HG02588 (cell line): ENCODE data around the gene ZNF219.

Experiments
- ATAC-seq: cut with Tn5 transposase; IDR thresholded peaks from one replicate; pipeline ENCODE4 v1.9.1; 2021; ENCODE audit warnings: mild to moderate bottlenecking, moderate library complexity; ENCODE audit not compliant: unreplicated experiment

Gene ZNF219

DNA sequence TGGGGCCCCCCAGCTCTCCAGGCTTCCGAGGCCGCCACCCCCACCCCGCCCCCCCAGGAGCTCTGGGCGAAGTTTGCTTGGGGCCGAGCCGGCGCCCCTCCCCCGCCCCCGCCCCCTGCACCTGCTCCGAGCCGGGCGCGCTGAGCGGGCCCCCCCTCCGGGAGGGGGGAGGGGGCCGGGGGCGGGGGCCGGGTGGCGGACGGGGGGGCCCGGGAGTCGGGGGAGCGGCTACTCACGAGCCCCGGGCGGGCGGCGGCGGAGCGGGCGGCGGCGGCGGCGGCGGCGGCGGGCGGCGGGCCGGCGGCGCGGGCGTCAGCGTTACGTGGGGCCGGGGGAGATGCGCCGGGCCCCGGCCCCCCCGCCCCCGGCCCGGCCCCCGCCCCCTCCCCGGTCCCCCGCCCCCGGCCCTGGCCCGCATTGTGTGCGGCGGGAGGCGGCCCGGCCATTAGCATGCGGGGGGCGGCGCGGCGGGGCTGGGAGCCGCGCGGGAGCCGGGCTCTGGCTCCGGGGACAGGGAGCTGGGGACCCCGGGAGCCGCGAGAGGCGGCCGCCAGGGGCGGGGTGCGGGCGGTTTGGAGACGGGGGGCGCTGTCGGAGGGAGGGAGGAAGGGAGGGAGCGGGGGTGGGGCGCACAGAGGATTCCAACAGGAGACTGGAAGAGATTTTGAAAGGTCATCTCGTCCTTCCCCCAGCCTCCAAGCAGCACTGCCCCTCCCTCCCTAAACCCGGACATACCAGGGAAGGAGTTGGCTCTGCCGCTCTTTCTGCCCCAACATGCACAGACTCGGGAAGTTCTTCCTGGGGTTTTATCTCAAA, at the start of gene ZNF219:
TSS of gene ZNF219 (minus strand) at position 580 of the 816 bp plus-strand sequence. CDS start 5,064 bp downstream, outside the sequence.
- no peak for ATAC-seq

DNA sequence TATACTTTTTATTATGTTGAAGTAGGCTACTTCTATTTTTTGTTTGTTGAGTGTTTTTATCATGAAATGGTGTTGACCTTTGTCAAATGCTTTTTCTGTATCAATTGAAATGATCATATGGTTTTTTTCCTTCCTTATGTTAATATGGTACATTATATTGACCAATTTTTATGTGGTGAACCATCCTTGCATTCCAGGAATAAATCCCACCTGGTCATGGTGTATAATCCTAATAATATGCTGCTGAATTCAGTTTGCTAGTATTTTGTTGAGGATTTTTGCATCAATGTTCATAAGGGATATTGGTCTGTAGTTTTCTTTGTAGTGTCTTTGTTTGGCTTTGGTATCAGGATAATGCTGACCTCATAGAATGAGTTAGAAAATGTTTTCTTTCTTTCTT, 47.0 kb upstream of the ZNF219 start:
- no peak for ATAC-seq

DNA sequence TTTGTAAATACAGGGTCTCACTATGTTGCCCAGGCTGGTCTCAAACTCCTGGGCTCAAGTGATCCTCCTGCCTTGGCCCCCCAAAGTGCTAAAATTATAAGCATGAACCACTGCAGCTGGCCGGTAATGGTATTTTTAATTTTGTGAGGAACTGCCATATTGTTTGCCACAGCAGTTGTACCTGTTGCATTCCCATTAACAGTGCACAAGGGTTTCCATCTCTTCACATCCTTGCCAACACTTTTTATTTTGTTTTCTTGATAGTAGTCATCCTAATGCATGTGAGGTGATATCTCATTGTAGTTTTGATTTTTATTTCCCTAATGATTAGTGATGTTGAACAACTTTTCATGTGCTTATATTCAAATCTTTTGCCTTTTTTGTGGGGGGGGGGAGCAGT, 43.9 kb upstream of the ZNF219 start:
- ATAC-seq: no peak

DNA sequence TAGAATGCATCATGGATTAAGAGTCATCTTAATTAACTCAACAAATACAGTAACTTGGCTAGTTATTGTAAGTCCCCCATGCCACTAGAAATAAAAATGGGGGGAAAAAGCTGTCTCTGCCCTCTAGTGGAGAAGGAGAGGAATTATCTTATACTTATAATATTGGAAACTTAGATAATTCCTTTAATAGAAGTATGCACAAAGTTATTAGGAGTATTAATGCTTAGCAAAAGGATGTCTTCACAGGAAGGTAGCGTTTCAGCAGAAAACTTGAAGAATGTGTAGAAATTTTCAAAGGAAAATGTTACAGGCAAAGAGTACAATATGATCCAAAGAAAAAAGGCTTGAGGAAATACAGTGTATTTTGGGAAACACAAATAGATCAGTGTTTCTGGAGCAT, 37.6 kb upstream of the ZNF219 start:
- no peak for ATAC-seq

DNA sequence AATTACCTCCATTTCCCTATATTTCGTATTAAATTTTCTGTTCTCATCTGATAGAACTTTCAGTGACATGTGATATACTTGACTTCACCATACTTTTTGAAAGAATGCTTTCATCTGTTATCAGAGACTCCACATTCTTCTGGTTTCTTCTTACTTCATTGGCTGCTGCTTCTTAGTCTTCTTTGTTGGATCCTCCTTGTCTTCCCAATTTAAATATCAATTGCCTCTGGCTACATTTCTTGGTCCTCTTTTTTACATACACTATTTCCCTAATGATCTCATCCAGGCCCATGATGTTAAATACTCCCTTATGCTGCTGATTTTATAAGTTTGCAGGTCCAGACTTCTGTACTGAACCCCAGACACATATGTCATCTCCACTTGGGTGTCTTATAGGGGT, 35.4 kb upstream of the ZNF219 start:
- ATAC-seq: no peak

DNA sequence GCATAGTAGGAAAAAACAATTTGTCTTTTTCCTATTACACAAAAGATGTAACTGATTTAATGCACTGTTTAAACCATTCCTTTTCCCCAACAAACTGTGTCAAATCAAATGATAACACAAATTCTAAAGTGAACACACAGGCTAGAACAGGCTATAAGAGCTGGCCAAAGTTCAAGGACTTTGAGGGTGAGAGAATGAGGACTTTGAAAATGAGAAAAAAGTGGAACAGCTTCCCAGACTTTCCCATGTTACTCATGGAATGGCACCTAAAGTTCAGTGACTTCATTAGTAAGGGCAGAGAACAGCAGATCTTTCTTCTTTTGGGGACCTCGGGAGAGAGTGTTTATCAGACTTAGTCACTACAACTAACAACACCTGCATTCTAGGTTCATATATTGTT, 25.0 kb upstream of the ZNF219 start:
- ATAC-seq: no peak

DNA sequence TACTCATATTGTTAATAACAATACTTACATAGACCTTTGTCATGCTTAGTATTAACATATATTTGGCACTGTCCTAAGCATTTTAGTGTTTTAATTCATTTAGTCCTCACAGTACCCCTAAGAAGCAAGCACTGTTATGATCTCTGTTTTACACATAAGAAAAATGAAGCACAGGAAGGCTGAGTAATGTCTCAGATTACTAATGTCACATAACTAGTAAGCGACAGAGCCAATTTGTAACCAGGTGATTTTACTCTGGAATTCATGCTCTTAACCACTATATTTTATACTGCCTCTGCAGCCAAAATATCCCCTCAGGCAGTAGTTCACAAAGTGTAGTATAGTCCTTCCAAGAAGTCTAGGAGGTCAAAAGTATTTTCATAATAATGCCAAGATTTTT, 22.7 kb upstream of the ZNF219 start:
- ATAC-seq: no peak

DNA sequence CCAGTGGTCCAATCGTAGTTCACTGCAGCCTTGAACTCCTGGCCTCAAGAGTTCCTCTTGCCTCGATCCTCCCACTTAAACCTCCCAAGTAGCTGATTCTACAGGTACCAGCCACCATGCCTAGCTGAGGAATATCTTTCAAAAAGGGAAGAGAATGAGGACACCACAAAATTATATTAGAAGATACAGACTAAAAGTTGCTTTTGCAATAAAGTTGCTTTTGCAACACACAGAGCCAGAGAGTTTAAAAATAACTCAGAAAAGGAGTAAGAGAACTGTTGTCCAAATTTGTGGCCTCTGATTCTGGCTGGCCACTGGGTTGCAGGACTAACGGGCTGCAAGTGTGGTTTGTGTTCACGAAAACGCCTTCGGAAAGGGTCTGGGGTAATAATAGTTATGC, 22.2 kb upstream of the ZNF219 start:
- ATAC-seq: no peak

DNA sequence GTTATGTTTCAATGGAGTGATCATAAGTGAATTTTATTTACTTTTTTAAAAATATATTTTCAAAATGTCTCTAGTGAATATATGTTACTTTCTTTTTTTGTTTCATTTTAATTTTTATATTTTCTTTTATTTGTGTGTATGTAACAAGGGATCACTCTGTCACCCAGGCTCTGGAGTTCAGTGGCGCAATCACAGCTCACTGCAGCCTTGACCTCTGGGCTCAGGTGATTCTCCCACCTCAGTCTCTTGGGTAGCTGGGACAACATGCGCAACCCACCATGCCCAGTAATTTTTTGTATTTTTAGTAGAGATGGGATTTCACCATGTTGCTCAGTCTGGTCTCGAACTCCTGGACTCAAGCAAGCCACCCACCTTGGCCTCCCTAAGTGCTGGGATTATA, 20.5 kb upstream of the ZNF219 start:
- no peak for ATAC-seq

DNA sequence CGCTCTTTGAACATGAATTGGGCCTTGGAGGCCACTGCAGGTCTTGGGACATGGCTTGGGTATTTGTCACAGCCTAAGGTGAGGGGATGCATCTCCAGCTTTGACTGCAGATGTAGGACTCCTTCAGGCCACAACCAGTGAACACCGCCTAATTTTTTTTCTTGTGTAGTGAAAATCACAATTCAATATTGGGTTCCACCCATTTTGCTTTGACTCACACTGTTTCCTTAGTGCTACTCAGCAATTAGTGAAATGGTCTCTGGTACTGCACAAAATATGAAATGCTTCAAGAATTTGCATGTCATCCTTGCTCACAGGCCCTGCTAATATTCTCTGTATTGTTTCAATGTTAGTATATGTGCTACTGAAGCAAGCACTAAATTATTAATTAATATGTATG, 14.9 kb upstream of the ZNF219 start:
- no peak for ATAC-seq

DNA sequence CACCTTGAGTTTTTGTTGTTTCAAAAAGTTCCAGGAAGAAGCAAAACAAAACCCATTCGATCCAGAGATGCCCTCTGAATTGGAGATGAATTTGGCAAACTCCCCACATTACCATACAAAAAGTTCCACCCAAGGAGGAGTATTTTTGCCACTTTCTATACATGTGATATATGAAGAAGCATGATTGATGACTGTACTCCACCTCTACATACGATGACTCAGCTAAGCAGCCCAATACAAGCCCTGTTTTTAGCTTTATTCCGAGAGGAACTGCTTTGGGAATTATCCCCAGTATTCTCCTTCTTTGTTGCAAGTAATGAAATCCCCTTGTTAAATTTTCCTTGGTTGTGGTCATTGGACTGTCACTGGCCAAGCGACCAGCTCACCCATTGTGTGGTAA, 13.8 kb upstream of the ZNF219 start:
- no peak for ATAC-seq

DNA sequence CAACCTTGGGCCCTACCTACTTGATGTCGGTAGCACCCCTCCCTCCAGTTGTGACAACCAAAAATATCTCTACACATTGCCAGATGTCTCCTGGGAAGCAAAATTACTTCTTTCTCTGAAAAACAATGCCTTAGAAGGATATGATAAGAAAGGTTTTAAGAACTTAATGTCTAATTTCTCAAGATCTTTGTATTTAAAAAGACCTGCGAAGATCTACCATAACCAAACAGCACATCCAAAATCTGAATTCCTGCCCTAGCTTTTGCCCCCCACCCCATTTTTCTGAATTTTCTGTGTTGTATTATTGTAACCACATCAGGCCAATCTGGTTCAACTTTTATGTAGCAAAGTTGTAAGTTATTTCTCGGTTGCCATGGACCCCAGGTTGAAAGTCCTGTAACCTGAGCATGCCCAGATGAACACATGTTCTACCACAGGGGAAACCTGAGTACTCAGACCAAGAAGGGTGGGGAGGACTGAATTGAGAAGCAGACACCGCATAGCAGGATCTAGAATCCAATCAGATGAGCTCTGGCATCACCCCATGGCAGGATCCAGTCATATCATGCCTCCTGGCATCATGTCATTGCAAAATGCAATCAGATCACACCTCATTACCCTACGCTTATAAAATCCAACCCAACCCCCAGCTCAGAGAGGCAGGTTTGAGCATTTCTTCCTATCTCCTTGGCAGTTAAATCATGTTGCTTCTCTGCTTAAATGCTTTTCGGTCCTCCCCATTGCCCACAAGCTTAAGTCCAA, 11.1 kb upstream of the ZNF219 start:
- ATAC-seq: no peak

DNA sequence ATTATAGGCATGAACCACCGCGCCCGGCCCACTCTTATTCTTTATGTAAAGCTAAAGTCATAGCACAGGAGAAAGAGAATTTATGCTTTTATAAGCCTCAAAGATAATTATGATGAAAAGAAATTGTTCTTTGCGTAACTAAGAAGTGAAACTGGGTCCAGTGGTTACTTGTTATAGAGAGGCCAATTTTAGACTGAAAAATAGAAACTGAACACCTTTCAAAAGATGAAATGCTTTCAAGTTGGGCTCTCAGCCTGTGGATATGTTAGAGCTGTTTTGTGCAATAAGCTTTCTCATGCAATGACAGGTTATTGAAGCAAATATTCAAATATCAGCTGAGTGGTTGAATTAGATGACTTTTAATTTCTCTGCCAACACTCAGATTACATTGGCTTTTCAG, 10.3 kb upstream of the ZNF219 start:
- no peak for ATAC-seq

DNA sequence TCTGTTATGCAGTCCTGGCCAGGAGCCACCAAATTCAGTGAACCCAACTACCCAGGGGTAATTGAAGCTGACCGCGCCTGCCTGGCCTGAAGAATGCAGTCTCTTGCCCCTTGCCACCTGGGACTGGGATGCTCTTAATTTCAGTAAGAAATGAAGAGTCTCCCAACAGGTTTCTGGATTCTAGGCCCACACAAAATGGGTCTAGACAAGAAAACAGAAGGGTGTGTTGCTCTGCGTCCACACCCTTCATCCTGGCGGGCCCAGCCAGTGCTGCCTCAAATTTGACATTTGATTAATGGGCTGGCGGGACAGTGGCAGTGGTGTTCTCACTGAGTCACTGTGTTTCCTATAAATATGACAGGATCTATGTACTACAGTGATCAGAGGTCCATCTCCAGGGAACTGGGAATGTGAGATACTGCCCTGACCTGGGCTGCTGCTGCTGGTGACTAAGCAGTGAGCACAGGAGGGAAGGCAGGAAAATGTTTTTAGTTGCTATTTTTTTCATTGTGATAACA, 8.9 kb upstream of the ZNF219 start:
- no peak for ATAC-seq

DNA sequence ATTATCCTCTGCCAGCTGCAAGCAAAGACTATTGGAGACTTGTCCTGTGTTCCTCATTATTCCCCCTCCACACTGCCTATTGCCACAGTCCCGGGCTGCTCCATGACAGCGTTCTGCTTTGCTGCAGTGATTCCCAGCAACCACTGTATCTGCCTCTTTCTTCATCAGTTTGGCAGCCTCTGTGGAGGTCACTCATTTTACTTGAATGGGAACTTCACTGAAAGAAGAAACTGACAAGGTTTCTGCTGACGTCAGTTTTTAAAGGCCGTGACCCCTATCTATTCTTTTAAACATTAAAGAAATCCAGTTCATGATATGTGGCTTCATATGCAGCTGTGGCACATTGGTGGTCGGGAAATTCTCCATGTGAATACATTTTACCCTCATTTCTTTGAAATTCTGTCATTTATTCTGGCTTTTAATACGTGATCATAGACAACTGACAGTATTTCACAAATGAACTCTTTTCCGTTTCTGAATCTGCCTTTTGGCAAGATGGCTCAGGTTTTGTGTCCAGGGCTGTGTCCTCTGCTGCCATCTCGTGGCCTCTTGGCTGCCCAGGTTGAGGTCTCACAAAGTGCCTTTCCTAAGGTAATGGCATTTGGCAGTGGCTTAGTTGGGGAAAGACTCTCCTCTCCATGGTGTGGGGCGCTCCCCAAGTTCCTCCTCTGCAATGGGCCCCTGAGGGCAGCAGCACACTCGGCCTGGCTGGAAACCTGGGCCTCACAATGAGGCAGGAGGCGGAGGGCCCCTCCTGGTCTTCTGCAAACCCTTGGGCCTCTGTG, 8.2 kb upstream of the ZNF219 start:
- no peak for ATAC-seq

DNA sequence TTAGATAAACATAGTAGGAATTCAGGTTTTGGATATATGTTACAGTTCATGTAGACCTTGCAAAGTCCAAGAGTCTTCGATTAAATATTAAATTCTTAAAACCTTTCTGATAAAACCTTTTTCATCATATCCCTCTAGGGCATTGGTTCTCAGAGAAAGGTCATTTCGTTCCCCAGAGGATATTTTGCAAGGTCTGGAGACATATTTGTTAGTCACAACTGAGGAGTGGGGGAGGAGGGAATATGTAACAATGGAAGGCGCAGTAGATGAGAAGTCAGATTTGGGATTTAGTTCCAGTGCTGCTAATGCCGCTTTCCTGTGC, 7.7 kb upstream of the ZNF219 start:
- ATAC-seq: no peak

DNA sequence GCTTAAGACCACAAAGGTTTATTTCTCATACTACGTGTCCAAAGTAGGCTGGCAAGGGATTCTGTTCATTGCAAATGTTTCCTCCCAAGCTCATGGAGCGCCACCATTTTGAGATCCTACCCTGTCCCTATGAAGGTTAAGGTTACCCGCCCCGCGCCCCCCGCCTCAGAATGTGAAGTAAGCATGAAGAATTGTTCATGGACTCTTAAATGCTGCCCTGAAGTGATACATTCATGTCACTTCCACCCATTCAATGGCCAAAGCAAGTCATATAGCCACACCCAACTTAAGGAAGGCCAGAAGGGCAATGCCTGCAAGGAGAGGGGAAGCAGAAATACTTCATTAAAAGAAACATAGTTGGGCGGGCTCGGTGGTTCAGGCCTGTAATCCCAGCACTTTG, 6.6 kb upstream of the ZNF219 start:
- ATAC-seq: no peak

DNA sequence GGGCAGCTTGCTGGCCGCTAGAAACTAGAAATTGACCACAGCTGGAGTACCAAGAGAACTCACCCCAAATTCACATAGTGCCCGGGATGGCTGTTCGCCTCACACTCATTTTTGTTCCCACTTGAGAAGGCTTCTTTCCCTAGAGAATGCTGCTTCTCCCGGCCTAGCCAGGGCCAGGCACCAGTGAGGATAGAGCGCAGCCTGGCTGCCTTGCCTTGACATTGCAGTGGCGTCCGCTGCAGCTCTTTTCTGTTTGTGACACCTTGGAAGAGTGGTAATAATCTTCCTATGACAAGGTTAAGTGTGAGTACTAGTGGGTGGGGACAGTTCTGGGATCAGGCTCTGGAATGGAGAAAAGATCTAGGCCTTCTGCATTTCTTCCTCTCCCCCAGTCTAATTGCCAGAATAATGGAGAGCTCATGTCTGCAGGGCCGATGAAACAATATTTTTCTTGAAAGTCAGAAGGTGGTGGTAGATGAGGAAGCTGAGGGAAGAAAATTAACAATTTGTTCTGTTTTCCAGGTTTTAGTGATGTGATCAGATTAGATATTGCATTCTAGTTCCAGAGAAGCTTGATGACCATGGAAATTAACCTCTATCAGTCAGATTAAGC, 6.1 kb upstream of the ZNF219 start:
- ATAC-seq: peak; percentile 30

DNA sequence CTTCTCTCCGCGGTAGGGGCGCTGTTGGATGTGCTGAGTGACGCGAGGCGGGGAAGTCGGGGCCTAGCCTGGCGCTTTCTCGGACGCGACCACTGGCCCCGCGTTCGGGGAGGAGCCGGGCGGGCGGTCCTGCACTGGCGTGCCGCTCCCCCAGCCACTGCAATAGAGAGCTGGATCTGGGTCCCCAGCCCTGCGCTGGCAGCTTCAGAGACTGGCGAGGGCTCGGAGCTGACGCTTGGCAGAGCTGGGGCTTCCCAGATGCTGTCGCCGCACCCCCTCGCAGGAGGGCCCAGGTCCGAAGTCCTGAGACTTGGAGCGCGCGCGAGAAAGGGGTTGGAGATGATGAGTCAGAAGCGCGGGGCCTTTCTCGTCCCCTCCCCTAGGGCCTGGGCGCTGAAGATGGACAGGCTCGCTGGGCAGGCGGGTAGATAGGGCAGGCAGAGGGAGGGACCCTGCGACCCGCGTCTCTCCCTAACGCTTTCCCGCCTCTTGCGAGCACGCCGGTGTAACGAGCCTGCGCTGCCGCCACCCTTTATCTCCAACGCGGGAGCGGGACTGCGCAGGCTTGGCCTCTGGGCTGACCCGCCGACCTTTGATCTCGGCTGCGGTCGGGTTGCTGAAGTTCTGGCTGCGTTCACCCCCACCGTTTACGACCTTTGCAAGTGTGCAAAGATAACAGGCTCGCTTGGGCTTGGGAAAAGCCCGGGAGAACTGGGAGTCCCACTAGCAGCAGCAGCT, 5.4 kb upstream of the ZNF219 start:
- ATAC-seq: peak; percentile 91

DNA sequence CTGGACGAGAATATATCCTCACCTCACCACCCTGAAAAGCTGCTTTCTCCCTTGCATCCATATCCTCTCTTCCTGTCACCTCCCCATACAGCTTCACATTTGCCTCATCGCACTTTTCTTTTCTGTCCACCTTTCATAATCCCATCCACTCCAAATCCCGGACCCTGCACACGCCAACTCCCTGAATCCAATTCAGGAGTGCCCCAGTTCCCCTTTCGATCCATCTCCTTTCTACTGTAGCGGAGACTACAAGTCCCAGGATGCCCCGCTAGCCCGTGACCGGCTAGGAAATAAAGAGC, 4.9 kb upstream of the ZNF219 start:
- ATAC-seq: no peak
